Skin of body (tissue), 2 donors: ENCODE measurements around the gene GLS2. TPM values are rescaled to one million over a fixed set of nuclear protein-coding genes. Genes with fewer than 3 reads are reported as not detected.
"Not testable (repeated sequence)": the region's sequence is repeated elsewhere in the genome, so short reads cannot be mapped to it uniquely, and the experiment has no call there.

Experiments
- DNase-seq: peaks from one replicate; lab custom pipeline; 2025; lab: John Stamatoyannopoulos, UW
- total RNA-seq: library from RNA; depleted of rRNA; stranded (reverse); fragments of >200 nt; gene quantifications from one replicate; pipeline ENCODE4 v1.2.3, GENCODE V29; 2014

GLS2 gene
- total RNA-seq, 1 donor from 2014 or later, result 2.1 TPM

DNA sequence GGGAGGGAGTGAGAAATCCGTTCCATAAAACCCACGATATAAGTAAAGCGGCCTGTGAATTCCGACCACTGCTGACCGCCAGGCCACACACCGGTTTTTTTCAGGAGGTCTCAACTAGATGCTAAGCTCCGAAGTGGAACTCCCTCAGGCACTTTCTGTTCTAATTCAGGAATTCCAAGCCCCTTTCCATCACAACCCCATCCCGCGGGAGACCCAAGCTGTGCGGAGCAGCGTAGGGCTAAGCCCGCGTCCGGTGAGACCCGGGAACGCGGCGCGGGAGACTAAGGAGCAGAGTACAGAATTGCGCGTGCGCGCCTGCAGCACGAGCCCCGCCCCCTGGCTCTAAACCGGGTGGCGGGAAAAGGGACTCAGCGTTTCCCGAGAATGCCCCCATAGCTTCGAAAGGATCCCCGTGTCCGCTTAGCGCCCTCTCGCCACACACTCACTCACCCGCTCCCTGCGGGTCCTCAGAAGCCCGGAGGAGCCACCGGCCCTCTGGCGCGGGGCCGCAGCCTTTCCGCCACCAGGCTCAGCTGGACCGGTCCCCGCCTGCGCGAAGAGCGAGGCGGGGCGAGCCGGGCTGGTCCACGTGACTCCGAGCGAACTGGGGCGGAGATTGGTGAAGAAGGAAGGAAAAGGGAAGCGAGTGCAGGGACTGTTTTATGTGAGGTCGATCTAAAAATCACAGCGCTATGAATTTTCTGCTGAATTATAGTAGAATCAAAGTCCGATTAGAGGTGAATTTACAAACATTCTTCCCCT is 38.9 kb downstream of the GLS2 start, which contains the start of gene TIMELESS:
Gene TIMELESS (minus strand): TSS at position 567 of the 762 bp plus-strand sequence. CDS start 15,256 bp downstream, outside the sequence.
- DNase-seq, result peak; percentile 90

GRCh38 chr12:56443208-56443607 is 44.8 kb downstream of the GLS2 start:
- not testable (repeated sequence) for DNase-seq

DNA sequence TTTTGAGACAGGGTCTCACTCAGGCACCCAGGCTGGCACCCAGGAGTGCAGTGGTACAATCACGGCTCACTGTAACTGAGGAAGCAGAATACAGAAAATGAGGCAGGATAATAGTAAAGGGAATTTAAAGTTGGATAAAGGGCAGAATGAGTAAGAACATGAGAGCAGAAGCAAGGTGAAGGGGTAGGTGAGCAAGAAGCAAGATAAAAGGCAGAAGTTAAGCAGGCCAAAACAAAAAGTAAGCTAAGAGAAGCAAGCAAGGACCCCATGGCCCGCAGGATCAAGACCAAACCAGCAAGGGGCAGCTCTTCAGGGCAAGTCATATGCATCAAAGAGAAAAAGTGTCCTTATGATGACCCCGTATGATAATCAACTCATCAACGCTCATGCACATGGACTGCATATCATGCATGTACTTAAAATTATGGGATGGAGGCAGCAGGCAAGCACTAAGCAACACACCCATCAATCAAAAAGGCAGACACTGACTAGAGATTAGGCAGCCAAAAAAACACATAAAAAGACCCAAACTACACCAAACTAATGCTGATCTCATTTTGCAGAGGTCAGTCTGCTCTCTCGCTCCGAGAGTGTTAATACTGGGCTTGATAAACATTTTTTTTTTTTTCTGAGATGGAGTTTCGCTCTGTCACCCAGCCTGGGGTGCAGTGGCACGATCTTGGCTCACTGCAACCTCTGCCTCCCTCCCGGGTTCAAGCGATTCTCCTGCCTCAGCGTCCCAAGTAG is 50.4 kb downstream of the GLS2 start:
- DNase-seq, result no peak

GRCh38 chr12:56434828-56435227 is 53.1 kb downstream of the GLS2 start:
- no peak for DNase-seq

DNA sequence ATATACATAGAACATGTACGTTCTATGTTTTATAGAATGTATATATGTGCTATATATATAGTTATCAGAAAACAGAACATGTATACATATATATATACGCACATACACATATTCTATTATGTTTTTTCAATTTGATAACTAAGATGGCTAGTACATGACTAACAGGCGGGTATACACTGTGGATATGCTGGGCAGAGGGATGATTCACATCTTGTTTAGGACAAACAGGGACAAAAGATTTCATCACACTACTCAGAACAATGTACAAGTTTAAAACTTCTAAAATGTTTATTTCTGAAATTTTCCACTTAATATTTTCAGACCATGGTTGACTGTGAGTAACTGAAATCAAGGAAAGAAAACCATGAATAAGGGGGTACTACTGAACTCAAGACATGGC is 56.1 kb downstream of the GLS2 start:
- DNase-seq, result no peak

DNA sequence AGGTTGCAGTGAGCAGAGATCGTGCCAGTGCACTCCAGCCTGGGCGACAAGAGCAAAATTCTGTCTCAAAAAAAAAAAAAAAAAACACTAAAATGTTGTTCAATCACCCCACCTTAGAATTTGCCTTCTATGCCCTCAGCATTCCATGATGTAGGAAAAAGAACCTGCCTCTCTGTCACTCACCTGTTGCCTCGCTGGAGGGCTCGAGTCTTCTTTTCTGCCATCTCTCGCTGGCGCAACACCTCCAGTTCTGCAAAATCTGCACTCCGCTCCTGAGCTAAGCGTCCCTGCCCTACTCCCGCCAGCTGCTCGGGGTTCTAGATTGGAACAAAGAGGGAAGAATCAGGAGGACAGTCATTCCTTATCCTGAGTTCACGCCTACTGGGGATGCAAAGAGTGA is 56.7 kb downstream of the GLS2 start:
- DNase-seq, result no peak

- no peak for DNase-seq
These were observed 62.0 kb downstream of the GLS2 start for GRCh38 chr12:56425940-56426438.

DNA sequence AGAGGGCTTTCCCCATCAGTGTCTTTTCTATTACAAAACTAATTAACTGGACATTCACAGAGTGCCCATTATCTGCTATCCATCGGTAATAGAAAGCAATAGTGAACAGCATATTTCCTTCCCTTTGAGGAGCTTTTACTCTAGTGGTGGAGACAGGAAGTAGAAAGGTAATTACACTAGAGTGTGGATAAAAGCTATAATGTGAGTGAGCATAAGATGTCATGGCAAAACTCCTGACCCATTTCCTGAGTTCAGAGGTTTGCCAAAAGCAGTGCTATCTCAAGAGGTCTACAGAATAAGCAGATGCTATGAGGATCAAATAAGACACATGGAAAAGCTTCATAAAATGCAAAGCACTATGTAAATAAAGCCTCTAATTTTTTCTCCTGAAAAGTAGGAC is 62.8 kb downstream of the GLS2 start:
- DNase-seq, result no peak

Other genes with a start within 250 kb of the GLS2 start
- gene ANKRD52, start 229.8 kb downstream of the GLS2 start, total RNA-seq, result 11.0 TPM
- gene COQ10A, start 221.2 kb downstream of the GLS2 start, total RNA-seq, result 7.1 TPM
- 118 TPM for gene CS, start 187.8 kb downstream of the GLS2 start, total RNA-seq
- gene CNPY2, start 172.2 kb downstream of the GLS2 start, total RNA-seq, result 30.4 TPM
- 43.7 TPM for gene PAN2, start 154.2 kb downstream of the GLS2 start, total RNA-seq
- 0.20 TPM for gene IL23A, start 149.3 kb downstream of the GLS2 start, total RNA-seq
- gene STAT2, start 128.1 kb downstream of the GLS2 start, total RNA-seq, result 125 TPM
- not detected for gene APOF, start 125.3 kb downstream of the GLS2 start, total RNA-seq
- gene TIMELESS, start 38.7 kb downstream of the GLS2 start, total RNA-seq, result 9.4 TPM
- gene MIP, start 33.5 kb downstream of the GLS2 start, total RNA-seq, result not detected
- 1.4 TPM for gene SPRYD4, start 19.6 kb downstream of the GLS2 start, total RNA-seq
- 31.5 TPM for gene RBMS2, start 33.7 kb upstream of the GLS2 start, total RNA-seq
- gene BAZ2A, start 142.2 kb upstream of the GLS2 start, total RNA-seq, result 57.0 TPM
- 356 TPM for gene ATP5F1B, start 157.8 kb upstream of the GLS2 start, total RNA-seq
- gene PTGES3, start 200.1 kb upstream of the GLS2 start, total RNA-seq, result 90.4 TPM
- 1,216 TPM for gene NACA, start 237.1 kb upstream of the GLS2 start, total RNA-seq